ENCODE results near the gene NBPF3.
"Not testable (repeated sequence)": the region's sequence is repeated elsewhere in the genome, so short reads cannot be mapped to it uniquely, and the experiment has no call there.

The NBPF3 gene

GRCh38 chr1:21438646-21439312 lies 1.2 kb upstream of the NBPF3 start:
- DNase-seq: not testable (repeated sequence)

DNA sequence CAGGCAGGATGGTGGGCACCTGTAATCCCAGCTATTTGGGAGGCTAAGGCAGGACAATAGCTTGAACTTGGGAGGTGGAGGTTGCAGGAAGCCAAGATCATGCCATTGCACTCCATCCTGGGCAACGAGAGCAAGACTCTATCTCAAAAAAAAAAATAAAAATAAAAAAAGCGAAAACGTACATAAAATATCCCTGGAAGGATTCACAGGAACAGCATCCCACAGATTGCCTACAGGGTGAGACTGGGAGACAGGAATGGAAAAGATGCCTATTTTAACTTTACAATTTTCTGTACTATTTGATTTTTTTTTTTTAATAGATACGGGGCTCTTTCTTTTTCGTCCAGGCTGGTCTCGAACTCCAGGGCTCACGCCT lies 604 bp upstream of the NBPF3 start:
- no peak for DNase-seq

- not testable (repeated sequence) for DNase-seq
Observed at GRCh38 chr1:21440630-21441125, 741 bp downstream of the NBPF3 start.

DNA sequence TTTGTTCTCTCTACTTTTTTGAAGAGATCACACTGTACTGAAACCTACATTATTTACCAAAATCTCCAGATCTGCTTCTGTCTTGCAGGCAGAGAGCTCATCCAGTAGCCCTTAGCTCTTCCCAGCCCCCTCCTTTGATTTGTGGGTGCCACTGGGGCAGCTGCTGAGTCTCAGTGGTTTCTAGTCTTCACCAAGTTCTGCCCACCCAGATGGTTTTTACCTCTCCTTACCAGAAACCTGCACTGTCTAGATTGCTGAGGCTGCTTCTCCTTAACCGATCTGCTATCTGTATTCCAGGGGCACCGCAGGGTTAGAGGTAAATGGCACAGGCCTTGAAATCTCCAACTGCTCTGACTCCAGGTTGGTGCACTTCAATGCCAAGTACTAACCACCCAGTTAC lies 6.7 kb downstream of the NBPF3 start:
- DNase-seq: not testable (repeated sequence)

- no peak for DNase-seq
Observed at GRCh38 chr1:21447311-21447710, 7.4 kb downstream of the NBPF3 start.

- DNase-seq: no peak
Observed at GRCh38 chr1:21449906-21450305, 10.0 kb downstream of the NBPF3 start.

DNA sequence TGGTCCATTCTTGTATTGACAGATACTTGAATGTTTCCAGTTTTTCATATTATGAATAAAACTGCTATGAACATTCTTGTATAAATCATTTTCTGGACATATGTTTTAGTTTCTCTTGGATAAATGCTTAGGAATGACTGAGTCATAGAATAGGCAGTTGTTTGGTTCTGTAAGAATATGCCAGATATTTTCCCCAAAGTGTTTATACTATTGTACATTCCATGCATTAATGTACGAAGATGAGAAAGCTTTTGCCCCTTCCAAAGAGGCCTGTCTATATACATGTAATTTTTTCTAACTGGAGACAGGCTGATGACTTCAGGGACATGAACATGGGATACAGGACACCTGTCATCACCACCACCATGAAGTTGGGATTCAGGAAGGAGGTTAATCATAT lies 11.3 kb downstream of the NBPF3 start:
- DNase-seq: no peak

DNA sequence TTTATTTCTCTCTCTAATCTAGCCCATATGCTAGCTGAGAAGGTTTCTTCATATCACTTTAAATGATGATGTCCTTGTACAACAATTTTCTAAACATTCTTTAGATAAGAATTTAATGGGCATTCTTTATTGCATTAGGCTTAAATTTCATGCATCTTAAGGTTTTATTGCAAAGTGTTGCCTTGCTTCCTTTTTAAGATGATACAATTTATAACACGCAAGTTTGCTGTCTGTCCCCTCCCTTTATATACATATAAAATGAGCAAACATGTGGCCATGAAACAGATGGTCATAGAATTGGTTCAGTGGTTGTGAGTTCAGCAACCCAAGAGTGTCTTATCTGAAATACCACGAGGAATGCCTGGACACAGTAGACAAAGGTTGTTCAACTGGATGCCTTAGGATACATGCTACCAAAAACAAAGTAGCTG lies 12.1 kb downstream of the NBPF3 start:
- no peak for DNase-seq

GRCh38 chr1:21453964-21454614 lies 14.2 kb downstream of the NBPF3 start:
- not testable (repeated sequence) for DNase-seq

DNA sequence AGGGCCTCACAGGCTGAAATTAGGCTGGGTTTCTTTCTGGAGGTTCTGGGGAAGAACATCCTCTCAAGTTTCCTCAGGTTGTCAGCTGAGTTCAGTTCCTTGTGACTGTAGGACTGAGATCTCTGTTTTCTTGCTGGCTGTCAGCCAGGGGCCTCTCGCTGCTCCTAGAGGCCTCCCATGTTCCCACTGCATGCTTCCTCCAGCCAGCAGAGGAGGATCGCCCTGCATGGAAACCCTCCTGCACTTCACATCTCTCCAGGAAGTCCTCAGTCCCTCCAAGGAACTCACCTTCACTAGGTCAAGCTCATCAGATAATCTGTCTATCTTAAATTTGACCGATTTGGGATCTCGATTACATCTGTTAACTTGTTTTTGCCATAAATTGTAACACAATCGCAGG lies 15.0 kb downstream of the NBPF3 start:
- DNase-seq: not testable (repeated sequence)

DNA sequence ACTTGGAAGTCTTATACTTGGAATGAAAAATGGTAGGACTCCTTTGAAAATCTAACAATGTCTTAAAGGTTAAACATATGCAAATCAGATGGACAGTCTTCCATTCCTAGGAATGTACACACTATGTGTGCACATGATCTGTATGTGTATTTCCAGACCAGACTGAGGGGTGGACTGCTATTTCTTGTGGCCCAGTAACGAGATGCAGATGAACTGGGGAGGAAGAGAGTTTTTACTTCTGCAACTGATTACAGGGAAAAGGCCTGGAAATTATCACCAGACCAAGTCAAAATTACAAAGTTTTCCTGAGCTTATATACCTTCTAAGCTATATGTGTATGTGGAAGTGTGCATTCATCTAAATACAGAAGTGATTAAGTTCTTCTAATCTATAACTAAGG lies 17.7 kb downstream of the NBPF3 start:
- DNase-seq: no peak

- DNase-seq: not testable (repeated sequence)
Observed at GRCh38 chr1:21465127-21465526, 25.2 kb downstream of the NBPF3 start.

- not testable (repeated sequence) for DNase-seq
Observed at GRCh38 chr1:21467946-21468345, 28.0 kb downstream of the NBPF3 start.

DNA sequence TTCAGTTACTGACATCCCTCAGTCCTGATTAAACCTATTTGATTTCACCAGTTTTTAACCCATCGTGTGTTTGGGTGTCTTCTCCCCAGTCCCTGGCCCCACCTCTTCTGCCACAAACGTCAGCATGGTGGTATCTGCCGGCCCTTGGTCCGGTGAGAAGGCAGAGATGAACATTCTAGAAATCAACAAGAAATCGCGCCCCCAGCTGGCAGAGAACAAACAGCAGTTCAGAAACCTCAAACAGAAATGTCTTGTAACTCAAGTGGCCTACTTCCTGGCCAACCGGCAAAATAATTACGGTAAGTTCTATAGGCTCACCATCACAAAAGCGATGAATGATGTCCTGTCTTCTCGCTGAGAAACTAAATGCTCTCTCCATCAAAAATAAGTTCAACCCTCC lies 28.7 kb downstream of the NBPF3 start:
- DNase-seq: no peak

- DNase-seq: no peak
Observed at GRCh38 chr1:21469581-21469980, 29.6 kb downstream of the NBPF3 start.

- DNase-seq: no peak
Observed at GRCh38 chr1:21472861-21473260, 32.9 kb downstream of the NBPF3 start.

DNA sequence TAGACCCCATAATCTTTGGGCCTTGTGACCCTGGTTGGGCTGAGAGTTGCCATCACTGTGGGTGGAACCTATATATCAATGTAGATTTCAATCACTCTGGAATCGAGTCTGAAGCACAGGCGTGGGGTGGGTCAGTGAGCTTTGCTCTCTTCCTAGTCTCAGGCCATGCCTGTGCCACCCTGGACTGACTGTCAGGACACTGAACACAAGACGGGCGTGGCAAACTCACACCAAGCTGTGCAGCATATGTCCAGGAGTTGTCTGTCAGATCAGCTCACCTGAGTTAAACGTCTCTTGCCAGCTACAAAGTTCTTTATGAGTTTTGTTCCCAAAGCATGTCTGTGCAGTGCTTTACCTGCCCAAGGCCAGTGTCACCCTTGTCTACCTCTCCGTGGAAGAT lies 38.4 kb downstream of the NBPF3 start:
- DNase-seq: no peak

DNA sequence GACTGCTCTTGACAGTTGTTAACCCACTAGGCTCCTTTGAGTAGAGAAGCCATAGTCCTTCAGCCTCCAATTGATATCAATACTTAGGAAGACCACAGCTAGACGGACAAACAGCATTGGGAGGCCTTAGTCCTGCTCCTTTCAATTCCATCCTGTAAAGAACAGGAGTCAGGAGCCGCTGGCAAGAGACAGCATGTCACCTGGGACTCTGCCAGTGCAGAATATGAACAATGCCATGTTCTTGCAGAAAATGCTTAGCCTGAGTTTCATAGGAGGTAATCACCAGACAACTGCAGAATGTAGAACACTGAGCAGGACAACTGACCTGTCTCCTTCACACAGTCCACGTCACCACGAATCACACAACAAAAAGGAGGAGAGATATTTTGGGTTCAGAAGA lies 43.9 kb downstream of the NBPF3 start:
- DNase-seq: not testable (repeated sequence)

- DNase-seq: no peak
Observed at GRCh38 chr1:21489146-21489545, 49.2 kb downstream of the NBPF3 start.

DNA sequence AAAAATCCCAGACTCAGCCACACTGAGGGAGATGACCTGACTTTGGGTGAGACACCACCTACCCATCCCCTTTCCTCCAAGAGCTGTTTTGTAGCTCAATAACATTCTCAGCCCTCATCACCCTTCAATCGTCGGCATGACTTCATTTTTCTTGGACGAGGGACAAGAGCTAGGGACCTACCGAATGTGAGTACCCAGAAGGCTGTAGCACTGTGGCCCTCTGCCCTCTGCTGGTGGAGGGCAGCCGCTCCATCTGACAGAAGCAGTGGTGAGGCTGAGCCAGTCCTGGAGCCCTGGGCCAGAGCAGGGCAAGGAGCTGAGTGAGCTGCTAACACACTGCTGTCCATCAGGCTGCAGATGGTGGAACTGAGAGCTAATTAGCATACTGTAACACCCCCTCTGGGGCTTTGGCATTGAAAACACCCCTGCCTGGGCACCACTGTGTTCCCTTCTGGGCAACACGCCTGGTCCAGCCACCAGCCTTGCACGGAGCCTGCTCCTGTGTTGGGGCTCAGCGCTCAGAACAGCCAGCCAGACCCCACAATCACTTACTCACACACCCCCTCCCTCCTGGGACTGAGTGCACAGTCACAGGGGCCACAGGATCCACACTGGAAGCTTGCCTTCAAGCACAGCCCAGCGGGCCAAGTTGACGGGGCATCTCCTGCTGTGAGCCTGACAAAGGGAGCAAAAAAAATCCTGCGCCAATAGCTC lies 51.0 kb downstream of the NBPF3 start:
- no peak for DNase-seq

- no peak for DNase-seq
Observed at GRCh38 chr1:21491488-21492355, 51.8 kb downstream of the NBPF3 start.

DNA sequence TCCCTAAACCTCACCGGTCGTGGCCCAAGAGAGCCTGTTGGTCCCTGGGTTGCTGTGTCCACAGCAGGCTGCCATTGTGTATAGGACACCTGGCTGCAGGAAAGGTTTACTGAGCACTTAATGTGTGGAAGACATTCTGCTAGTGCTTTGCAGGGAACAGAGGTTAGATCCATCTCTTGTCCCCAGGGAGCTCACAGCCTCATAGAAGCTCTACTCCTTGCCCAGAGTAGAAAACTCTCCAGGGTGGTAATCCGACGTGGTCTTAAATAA lies 52.4 kb downstream of the NBPF3 start:
- no peak for DNase-seq

GRCh38 chr1:21494196-21494595 lies 54.3 kb downstream of the NBPF3 start:
- no peak for DNase-seq
